Thyroid gland (tissue), 4 donors: ENCODE measurements around the gene CNTN5.

Source experiments
- POLR2A ChIP-seq, 2 donors: fragments of 450-650 bp; IDR thresholded peaks; one replicate each; pipeline ENCODE4 v1.6.1; 2017; ENCODE audit warnings: antibody characterized with exemption in 2 of 2, mild to moderate bottlenecking in 2 of 2, moderate library complexity in 1 of 2
- TF ChIP-seq, protein P1 (sequence below), 6 experiments: fragments of 200-600 bp in 3 of 6; fragments of 450-650 bp in 3 of 6; sonication (generic) in 3 of 6; IDR thresholded peaks; one replicate each; pipeline ENCODE4 v1.5.1; 2016 to 2019; ENCODE audit warnings: antibody characterized with exemption in 6 of 6, mild to moderate bottlenecking in 2 of 6, inconsistent platforms in 1 of 6, moderate library complexity in 1 of 6

DNA sequence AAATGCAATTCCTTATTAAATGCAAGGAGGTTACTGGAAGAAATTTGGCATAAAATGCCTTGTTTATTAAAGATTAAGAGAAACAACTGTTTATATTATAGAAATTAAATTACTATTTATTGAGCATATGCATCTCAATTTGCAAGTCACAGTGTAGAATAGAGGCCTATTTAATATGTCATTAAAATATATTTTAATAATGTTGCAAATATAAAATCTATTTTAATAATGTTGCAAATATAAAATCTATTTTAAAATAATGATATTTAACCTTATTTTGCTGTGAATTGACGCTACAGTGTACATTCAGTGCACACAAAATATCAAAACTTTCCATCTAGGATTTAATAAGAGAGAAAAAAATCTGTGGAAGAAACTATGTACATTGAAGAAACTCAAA is 188.1 kb downstream of the CNTN5 start:
- TF ChIP-seq, protein P1, sequence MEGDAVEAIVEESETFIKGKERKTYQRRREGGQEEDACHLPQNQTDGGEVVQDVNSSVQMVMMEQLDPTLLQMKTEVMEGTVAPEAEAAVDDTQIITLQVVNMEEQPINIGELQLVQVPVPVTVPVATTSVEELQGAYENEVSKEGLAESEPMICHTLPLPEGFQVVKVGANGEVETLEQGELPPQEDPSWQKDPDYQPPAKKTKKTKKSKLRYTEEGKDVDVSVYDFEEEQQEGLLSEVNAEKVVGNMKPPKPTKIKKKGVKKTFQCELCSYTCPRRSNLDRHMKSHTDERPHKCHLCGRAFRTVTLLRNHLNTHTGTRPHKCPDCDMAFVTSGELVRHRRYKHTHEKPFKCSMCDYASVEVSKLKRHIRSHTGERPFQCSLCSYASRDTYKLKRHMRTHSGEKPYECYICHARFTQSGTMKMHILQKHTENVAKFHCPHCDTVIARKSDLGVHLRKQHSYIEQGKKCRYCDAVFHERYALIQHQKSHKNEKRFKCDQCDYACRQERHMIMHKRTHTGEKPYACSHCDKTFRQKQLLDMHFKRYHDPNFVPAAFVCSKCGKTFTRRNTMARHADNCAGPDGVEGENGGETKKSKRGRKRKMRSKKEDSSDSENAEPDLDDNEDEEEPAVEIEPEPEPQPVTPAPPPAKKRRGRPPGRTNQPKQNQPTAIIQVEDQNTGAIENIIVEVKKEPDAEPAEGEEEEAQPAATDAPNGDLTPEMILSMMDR (IDR thresholded peaks at IDR 0.05) = no peak
- no peak for TF ChIP-seq POLR2A (IDR thresholded peaks at IDR 0.05)
